Measurements from ENCODE around the gene DBF4. TPM values are rescaled to one million over a fixed set of nuclear protein-coding genes. Genes with fewer than 3 reads are reported as not detected.
A peak's percentile ranks its signal among the peaks of the same experiment; 100 is the strongest.

The DBF4 gene
- total and polyA plus RNA-seq, 9 of the 15 experiments (the other 6 are each of a cell fraction or from before 2014, with no cell fraction given): 37.8 to 145 (median 104) TPM

DNA sequence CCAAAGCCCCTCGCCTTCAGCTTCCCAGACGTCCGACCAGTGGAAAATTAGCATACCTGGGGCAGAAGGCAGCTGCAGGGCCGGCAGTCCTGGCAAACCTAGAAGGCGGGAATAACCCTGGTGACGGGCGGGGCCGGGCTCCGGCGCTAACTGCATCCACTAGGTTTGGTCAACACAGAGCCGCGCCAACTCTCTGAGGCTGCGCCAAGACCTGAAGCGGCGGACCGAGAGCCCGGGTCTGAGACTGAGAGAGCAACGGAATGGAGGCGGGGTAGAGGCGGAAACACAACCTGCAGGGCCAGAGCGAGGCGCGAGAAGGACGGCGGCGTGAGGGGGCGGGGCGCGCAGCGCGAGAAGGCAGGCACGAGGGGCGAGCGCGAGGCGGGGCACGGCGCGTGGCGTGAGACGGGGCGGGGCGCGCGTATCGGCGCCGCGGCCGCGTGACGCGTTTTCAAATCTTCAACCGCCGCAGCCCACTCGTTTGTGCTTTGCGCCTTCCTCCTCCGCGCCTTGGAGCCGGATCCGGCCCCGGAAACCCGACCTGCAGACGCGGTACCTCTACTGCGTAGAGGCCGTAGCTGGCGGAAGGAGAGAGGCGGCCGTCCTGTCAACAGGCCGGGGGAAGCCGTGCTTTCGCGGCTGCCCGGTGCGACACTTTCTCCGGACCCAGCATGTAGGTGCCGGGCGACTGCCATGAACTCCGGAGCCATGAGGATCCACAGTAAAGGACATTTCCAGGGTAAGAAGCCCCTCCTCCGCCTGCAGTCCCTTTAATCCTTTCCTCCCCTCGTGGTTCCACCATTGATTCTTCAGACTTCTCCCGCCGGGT is at the start of gene DBF4, which contains the start of gene SLC25A40 (continued):
- TF ChIP-seq ID3 (CRISPR knock-in tag; IDR thresholded peaks at IDR 0.05): no peak
- no peak for TF ChIP-seq ID3 (tag; IDR thresholded peaks at IDR 0.05)
- TF ChIP-seq HNRNPK (IDR thresholded peaks at IDR 0.05; ENCODE audit: low read depth, low read length, poor library complexity, severe bottlenecking): no peak
- TF ChIP-seq ZNF197 (CRISPR knock-in tag; IDR thresholded peaks at IDR 0.05; ENCODE audit: low read depth): 0 out of 2 replicates have a peak, but pooled peaks have one; percentile 10
- TF ChIP-seq, protein P1, sequence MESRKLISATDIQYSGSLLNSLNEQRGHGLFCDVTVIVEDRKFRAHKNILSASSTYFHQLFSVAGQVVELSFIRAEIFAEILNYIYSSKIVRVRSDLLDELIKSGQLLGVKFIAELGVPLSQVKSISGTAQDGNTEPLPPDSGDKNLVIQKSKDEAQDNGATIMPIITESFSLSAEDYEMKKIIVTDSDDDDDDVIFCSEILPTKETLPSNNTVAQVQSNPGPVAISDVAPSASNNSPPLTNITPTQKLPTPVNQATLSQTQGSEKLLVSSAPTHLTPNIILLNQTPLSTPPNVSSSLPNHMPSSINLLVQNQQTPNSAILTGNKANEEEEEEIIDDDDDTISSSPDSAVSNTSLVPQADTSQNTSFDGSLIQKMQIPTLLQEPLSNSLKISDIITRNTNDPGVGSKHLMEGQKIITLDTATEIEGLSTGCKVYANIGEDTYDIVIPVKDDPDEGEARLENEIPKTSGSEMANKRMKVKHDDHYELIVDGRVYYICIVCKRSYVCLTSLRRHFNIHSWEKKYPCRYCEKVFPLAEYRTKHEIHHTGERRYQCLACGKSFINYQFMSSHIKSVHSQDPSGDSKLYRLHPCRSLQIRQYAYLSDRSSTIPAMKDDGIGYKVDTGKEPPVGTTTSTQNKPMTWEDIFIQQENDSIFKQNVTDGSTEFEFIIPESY (CRISPR knock-in tag; IDR thresholded peaks at IDR 0.05): peak; percentile 44; the same call in 1 of the 2 replicates
- TF ChIP-seq NONO (IDR thresholded peaks at IDR 0.05; ENCODE audit: low read depth in 2 of 2, low read length in 1 of 2): peak in 1 of 2 experiments; percentile 87; a peak in 2 of 4 replicates
- TF ChIP-seq, protein P2, sequence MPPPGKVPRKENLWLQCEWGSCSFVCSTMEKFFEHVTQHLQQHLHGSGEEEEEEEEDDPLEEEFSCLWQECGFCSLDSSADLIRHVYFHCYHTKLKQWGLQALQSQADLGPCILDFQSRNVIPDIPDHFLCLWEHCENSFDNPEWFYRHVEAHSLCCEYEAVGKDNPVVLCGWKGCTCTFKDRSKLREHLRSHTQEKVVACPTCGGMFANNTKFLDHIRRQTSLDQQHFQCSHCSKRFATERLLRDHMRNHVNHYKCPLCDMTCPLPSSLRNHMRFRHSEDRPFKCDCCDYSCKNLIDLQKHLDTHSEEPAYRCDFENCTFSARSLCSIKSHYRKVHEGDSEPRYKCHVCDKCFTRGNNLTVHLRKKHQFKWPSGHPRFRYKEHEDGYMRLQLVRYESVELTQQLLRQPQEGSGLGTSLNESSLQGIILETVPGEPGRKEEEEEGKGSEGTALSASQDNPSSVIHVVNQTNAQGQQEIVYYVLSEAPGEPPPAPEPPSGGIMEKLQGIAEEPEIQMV (tag; conservative IDR thresholded peaks at IDR 0.05; ENCODE audit: low read depth): peak; percentile 56; the same call in 1 of the 2 replicates
- TF ChIP-seq NFIC (IDR thresholded peaks at IDR 0.05): no peak; the same call in 1 of the 2 replicates
- TF ChIP-seq ZNF143 (CRISPR knock-in tag; IDR thresholded peaks at IDR 0.05): no peak
- TF ChIP-seq HDAC2 (IDR thresholded peaks at IDR 0.05): 0 out of 2 replicates have a peak, but pooled peaks have one; percentile 15
- TF ChIP-seq PHF21A (IDR thresholded peaks at IDR 0.05; ENCODE audit: borderline replicate concordance, low read depth): no peak
- TF ChIP-seq BDP1 (IDR thresholded peaks at IDR 0.05; ENCODE audit: insufficient read depth, insufficient read length): no peak
- TF ChIP-seq MYBL2 (IDR thresholded peaks at IDR 0.05; ENCODE audit: low read depth): peak; percentile 97
- TF ChIP-seq MYBL2 (CRISPR knock-in tag; IDR thresholded peaks at IDR 0.05; ENCODE audit: borderline replicate concordance): peak; percentile 93; the same call in 1 of the 2 replicates
- no peak for TF ChIP-seq MIER1 (IDR thresholded peaks at IDR 0.05; ENCODE audit: low read depth)
- peak; percentile 94 for TF ChIP-seq ZSCAN29 (IDR thresholded peaks at IDR 0.05)
- TF ChIP-seq ATF6 (CRISPR knock-in tag; IDR thresholded peaks at IDR 0.05): 0 out of 2 replicates have a peak, but pooled peaks have one; percentile 63
- TF ChIP-seq CGGBP1 (CRISPR knock-in tag; IDR thresholded peaks at IDR 0.05): no peak
- TF ChIP-seq ZFX (CRISPR knock-in tag; IDR thresholded peaks at IDR 0.05): peak; percentile 76
- peak; percentile 72 for TF ChIP-seq KDM5B (IDR thresholded peaks at IDR 0.05; ENCODE audit: insufficient replicate concordance, low read depth, low read length)
- no peak for TF ChIP-seq ZNF561 (CRISPR knock-in tag; conservative IDR thresholded peaks at IDR 0.05)

Measured in K562 (cell line).